Esophagus muscularis mucosa (tissue), 4 donors: ENCODE results near the gene MTMR4. TPM values are rescaled to one million over a fixed set of nuclear protein-coding genes. Genes with fewer than 3 reads are reported as not detected.

Source experiments
- DNase-seq: peaks from one replicate; pipeline ENCODE4 v3.0.0-alpha.2; 2017; ENCODE audit errors: extremely low spot score
- H3K27ac ChIP-seq, 4 donors: fragments of 200-600 bp; sonication (generic); replicated peaks in 1 of 4; 1 replicate in 3 of 4; 2 replicates in 1 of 4; pipeline ENCODE4 v1.5.1; 2016 to 2019; ENCODE audit warnings: mild to moderate bottlenecking in 1 of 4
- H3K27me3 ChIP-seq, 4 donors: fragments of 200-600 bp; sonication (generic); one replicate each; pipeline versions ENCODE4 v1.5.1 to v1.6.0; 2016 to 2019
- H3K36me3 ChIP-seq, 4 donors: fragments of 200-600 bp; sonication (generic); one replicate each; pipeline ENCODE4 v1.5.1; 2016 to 2019
- H3K4me1 ChIP-seq, 4 donors: fragments of 200-600 bp; sonication (generic); one replicate each; pipeline ENCODE4 v1.5.1; 2016 to 2019
- H3K4me3 ChIP-seq, 4 donors: fragments of 200-600 bp; sonication (generic); 1 replicate in 2 of 4; 2 replicates in 2 of 4; pipeline ENCODE4 v1.5.1; 2016 to 2019; ENCODE audit warnings: mild to moderate bottlenecking in 4 of 4, moderate library complexity in 1 of 4
- H3K9me3 ChIP-seq, 4 donors: fragments of 200-600 bp; sonication (generic); 1 replicate in 3 of 4; 2 replicates in 1 of 4; pipeline ENCODE4 v1.5.1; 2016 to 2019
- CTCF ChIP-seq, 3 experiments: fragments of 200-600 bp in 2 of 3; fragments of 450-650 bp in 1 of 3; sonication (generic) in 2 of 3; IDR thresholded peaks; one replicate each; pipeline ENCODE4 v1.5.1; 2017 to 2019; ENCODE audit warnings: antibody characterized with exemption in 3 of 3, mild to moderate bottlenecking in 2 of 3, moderate library complexity in 1 of 3
- EP300 ChIP-seq: sonication (generic); formaldehyde crosslinking; IDR thresholded peaks from one replicate; pipeline ENCODE4 v1.6.1; 2017; ENCODE audit warnings: antibody characterized with exemption
- POLR2A ChIP-seq: fragments of 450-650 bp; IDR thresholded peaks from one replicate; pipeline ENCODE4 v1.6.1; 2017; ENCODE audit warnings: antibody characterized with exemption, moderate library complexity, mild to moderate bottlenecking, low read depth
- POLR2AphosphoS5 ChIP-seq, 2 donors: sonication (generic); formaldehyde crosslinking; IDR thresholded peaks; one replicate each; pipeline ENCODE4 v1.6.1; 2017; ENCODE audit warnings: antibody characterized with exemption in 2 of 2
- WGBS: methylation state at CpG from one replicate; pipeline ENCODE4 v1.1.5; 2018; 5-methylcytosine and 5-hydroxymethylcytosine counted together
- intact Hi-C: fragments of 100-400 bp; cut with DNase I; formaldehyde crosslinking; loops from one replicate; pipeline ENCODE4 v1.15.1; 2023
- total RNA-seq, 4 donors: library from RNA; depleted of rRNA; stranded (reverse); fragments of >200 nt; gene quantifications; one replicate each; pipeline versions ENCODE4 v1.1.0 to v1.2.1, GENCODE V29; 2016

MTMR4 gene
- total RNA-seq, 4 donors from 2014 or later = 24.4 to 29.9 (median 28.4) TPM

- H3K9me3 ChIP-seq = no peaks in the 10 kb centered on the region
- H3K4me3 ChIP-seq = no peak overlapping the region
- peaks cover 0 to 13% (median 10%) of the 10 kb centered on the region in 4 donors for H3K4me1 ChIP-seq
- 91% methylated on average over 2 of the region's 2 CpGs for WGBS
- no peaks in the 10 kb centered on the region for H3K27me3 ChIP-seq
- DNase-seq = no peak
- intact Hi-C loops = no loop called here
- peak in 1 of 3 experiments; percentile 2 for TF ChIP-seq CTCF (IDR thresholded peaks at IDR 0.05)
- no peak for TF ChIP-seq POLR2A
- H3K36me3 ChIP-seq = no peaks in the 10 kb centered on the region
- no peak overlapping the region for H3K27ac ChIP-seq
Measured at GRCh38 chr17:58541249-58541648, 26.8 kb upstream of the MTMR4 start.

GRCh38 chr17:58539698-58540097 is 25.3 kb upstream of the MTMR4 start:
- H3K27me3 ChIP-seq = no peaks in the 10 kb centered on the region
- no peak overlapping the region for H3K4me3 ChIP-seq
- DNase-seq = no peak
- H3K9me3 ChIP-seq = no peaks in the 10 kb centered on the region
- H3K4me1 ChIP-seq = peaks cover 0 to 21% (median 10%) of the 10 kb centered on the region in 4 donors
- intact Hi-C loops = no loop called here
- no peaks in the 10 kb centered on the region for H3K36me3 ChIP-seq
- no peak for TF ChIP-seq CTCF (IDR thresholded peaks at IDR 0.05)
- no peak for TF ChIP-seq EP300
- TF ChIP-seq POLR2A = no peak
- no peak for TF ChIP-seq POLR2AphosphoS5 (IDR thresholded peaks at IDR 0.05)
- no peak overlapping the region for H3K27ac ChIP-seq

- H3K4me3 ChIP-seq = no peak overlapping the region
- no peak for DNase-seq
- H3K9me3 ChIP-seq = no peaks in the 10 kb centered on the region
- no peak overlapping the region for H3K27ac ChIP-seq
- H3K4me1 ChIP-seq = peaks cover 0 to 26% (median 10%) of the 10 kb centered on the region in 4 donors
- no peak for TF ChIP-seq POLR2AphosphoS5 (IDR thresholded peaks at IDR 0.05)
- TF ChIP-seq CTCF (IDR thresholded peaks at IDR 0.05) = no peak
- no peak for TF ChIP-seq POLR2A
- no peak for TF ChIP-seq EP300
- H3K27me3 ChIP-seq = no peaks in the 10 kb centered on the region
- no peaks in the 10 kb centered on the region for H3K36me3 ChIP-seq
- intact Hi-C loops = no loop called here
- 67% methylated on average over 5 of the region's 6 CpGs for WGBS
Measured at GRCh38 chr17:58538811-58539409, 24.5 kb upstream of the MTMR4 start.

GRCh38 chr17:58537266-58537665 is 22.8 kb upstream of the MTMR4 start:
- DNase-seq = no peak
- WGBS = 92% methylated on average over 4 of the region's 4 CpGs
- H3K9me3 ChIP-seq = no peaks in the 10 kb centered on the region
- H3K36me3 ChIP-seq = no peaks in the 10 kb centered on the region
- no peaks in the 10 kb centered on the region for H3K27me3 ChIP-seq
- TF ChIP-seq CTCF (IDR thresholded peaks at IDR 0.05) = no peak
- intact Hi-C loops = no loop called here
- H3K4me1 ChIP-seq = peaks cover 13 to 35% (median 16%) of the 10 kb centered on the region in 4 donors
- no peak overlapping the region for H3K4me3 ChIP-seq
- H3K27ac ChIP-seq = no peak overlapping the region

GRCh38 chr17:58536542-58536941 is 22.1 kb upstream of the MTMR4 start:
- no peak overlapping the region for H3K27ac ChIP-seq
- peaks cover 18 to 37% (median 20%) of the 10 kb centered on the region in 4 donors for H3K4me1 ChIP-seq
- H3K9me3 ChIP-seq = no peaks in the 10 kb centered on the region
- DNase-seq = no peak
- WGBS = 71% methylated on average over 3 of the region's 3 CpGs
- intact Hi-C loops = no loop called here
- H3K27me3 ChIP-seq = no peaks in the 10 kb centered on the region
- no peak overlapping the region for H3K4me3 ChIP-seq
- no peaks in the 10 kb centered on the region for H3K36me3 ChIP-seq
- no peak for TF ChIP-seq POLR2AphosphoS5 (IDR thresholded peaks at IDR 0.05)
